Activated naive CD4-positive, alpha-beta T cell treated with anti-CD3 and anti-CD28 coated beads, Interleukin-2, amount 50 U/mL, for 16 hours (primary cell): ENCODE data around the gene MRPL20.
"Not testable (repeated sequence)": the region's sequence is repeated elsewhere in the genome, so short reads cannot be mapped to it uniquely, and the experiment has no call there.

ENCODE experiments used
- DNase-seq: peaks from one replicate; pipeline ENCODE4 v3.0.0-alpha.2; 2020

The MRPL20 gene

DNA sequence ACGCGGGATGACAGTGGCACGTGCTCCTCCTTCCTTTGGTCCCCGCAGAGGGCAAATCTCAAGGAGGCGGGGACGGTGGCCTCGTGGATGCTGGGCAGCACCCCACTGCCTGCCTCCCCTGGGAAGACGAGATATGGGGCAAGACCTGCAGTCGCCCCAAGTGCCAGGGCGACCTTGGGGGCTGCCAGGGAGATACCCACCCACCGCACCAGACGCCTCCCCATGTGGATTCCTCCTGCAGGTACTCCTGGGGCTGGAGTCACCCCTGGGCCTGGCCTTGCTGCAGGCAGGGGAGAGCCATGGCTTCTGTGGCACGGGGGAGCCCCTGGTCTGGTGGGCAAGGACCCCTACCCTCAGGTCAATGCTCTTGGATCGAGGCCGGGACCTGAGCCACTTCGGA is 26.2 kb downstream of the MRPL20 start:
- no peak for DNase-seq

DNA sequence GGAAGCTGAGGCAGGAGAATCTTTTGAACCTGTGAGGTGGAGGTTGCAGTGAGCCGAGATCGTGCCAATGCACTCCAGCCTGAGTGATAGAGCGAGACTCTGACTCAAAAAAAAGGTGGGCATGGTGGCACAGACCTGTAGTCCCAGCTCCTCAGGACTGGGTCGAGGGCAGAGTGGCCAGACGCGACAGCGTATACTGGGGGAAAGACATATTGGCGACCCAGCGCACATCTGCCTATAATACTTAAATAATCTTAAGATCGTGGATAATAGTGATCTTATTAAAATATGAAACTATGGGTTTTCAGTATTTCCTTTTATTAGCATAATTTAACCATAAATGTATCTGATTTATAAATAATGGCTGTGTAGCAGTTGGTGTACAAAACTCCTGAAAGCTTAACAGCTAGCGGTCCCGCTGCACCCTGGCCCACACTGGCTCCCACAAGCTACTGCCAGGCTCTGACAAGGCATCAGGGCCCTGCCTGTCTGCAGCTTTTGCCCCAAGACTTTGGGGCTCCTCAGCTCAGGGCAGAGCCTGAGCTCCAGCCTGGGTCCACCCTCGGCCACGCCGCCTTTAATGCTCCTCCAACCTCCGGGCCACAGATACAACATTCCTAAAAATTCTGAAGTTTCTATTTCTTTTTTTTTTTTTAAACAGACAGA is 29.4 kb downstream of the MRPL20 start:
- DNase-seq = no peak

DNA sequence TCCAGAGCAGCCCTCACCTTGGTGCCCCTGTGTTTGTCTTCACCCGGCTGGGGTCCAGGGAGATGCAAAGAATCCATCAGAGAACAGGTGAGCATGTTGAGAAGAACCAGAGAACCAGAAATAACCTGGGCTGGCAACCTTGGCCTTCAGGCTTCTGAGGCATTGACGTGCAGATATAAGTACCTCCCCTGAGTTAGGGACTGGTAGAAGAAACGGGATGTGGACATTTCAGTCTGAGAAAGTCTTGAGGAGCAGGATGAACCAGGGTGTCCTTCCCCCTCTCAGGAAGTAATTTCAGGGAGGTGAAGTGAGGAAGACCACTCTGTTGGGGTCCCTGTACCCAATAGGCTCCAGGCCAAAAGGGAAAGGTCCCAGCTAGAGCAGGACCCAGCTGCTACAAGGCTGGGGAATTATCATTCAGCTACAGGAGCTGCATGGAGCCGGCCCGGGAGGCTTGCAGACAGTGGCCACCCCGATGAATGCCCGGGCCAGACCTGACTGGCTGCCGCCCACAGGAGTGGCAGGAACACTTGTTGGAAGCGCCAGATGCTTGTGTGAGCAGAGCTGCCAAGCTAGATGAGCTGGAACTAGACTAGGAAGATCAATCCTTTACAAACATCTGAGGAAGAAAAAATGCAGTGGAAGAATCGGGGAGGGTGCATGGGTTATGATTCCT is 30.4 kb downstream of the MRPL20 start:
- DNase-seq = no peak

DNA sequence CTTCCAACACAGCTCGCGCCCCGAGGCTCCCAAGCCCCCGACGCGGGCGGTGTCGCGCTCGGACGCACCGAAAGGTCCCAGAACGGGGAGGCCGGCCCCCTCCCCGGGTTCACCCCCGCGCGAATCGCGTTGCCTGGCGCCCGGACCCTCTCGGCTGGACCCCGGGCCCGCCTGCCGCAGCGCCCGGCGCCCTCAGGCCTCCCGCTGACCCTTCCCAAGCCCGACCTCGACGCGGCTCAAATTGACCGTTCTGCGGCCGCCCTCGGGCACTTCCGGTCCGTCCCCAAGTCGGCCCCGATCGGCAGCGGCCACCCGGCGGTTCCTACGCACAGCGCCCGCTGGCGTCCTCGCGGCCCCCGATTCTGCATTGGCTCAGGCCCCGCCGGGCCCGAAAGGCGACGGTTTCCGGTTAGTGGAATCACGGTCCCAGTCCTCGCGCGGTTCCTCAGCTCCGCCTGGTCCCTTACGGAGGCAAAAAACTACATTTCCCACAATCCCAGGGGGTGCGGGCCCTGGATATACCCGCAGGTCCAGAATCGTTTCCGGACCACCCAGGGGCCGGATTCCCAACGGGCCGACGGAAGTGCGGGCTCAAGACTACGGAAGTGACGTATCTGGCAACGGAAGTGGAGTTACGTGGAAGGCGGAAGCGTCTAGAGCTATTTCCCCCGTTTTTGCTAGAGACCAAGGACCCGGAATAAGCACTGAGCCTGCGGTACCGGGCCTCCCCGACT is 32.0 kb downstream of the MRPL20 start, which contains the start of gene AURKAIP1:
TSS of gene AURKAIP1 (minus strand) at position 279 of the 734 bp plus-strand sequence. CDS start 451 bp downstream, outside the sequence.
- DNase-seq = peak; percentile 96

- DNase-seq = no peak
These were observed 32.5 kb downstream of the MRPL20 start for GRCh38 chr1:1374589-1374928.

DNA sequence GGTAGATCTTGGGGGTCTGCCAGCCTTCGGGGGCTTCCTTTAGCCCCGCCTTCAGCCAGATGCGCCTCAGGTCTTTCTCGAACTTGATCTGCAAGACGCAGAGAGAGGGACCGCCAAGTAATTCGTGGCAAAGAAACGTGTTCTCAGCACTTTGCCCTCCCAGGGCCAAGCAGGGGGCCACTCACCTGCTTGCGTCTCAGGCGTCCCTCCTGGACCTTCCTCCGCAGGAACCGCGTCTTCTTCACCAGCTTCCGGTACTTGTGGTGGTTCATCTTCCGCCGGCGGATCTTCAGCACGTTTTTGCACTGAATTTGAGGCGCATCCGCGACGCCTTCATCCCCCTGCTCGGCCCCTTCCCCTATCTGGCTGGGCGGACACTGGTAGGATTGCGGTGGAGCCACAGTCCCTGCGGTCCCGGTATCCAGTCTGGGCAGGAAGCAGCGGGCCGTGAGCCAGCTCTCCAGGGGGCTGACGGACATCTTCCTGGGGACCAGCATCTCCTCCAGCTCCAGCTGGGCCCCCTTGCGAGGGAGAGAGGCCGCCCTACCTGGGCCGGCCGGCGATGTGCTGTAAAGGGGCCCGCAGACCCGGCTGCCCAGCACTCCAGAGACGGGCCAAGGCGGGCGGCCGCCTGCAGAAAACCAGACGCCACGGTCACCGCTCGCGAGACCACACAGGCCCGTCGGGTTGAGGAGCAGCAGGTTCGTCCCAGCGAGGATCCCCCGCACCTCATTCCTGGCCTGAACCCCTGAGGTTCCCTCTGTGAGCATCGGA is 33.1 kb downstream of the MRPL20 start:
- no peak for DNase-seq

DNA sequence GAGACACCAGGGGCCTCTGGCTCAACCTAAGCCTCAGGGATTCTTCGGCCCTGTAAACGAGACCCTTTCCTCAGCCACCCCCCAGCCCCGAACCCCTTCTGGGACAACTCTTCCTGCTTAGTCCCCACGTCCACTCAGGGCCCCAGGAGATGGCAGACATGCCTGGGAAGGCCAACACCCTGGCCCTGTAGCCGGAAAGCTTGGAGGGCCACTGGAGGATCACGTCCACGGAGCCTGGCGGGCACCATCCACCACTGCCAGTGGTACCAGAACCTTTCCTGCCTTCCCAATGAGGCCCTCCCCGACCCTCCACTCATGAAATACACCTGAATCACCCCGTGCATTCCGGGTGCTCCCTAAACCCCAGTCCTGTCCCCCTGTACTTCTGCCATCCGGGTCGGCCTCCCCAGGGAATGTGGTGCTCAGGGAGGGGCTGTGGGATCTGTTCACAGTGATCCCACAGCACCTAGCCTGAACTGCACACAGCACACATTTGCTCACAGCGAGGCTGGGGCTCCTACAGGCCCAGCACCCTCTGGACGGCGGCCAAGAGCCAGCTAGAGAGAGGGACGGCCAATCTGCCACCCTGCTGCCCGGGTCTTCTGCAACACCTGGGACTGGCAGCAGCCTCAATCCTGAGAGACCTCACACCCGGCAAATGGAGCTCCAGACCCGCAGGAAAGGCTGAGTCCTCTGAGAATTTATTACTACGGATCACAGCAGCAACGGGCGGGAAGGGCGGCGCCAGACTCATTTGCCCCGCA is 33.9 kb downstream of the MRPL20 start:
- DNase-seq = no peak

- DNase-seq = peak; percentile 77
These were observed 35.1 kb downstream of the MRPL20 start for GRCh38 chr1:1371746-1372711.

GRCh38 chr1:1371364-1371745 is 35.7 kb downstream of the MRPL20 start:
- DNase-seq = no peak

- DNase-seq = no peak
These were observed 36.3 kb downstream of the MRPL20 start for GRCh38 chr1:1370771-1371300.

DNA sequence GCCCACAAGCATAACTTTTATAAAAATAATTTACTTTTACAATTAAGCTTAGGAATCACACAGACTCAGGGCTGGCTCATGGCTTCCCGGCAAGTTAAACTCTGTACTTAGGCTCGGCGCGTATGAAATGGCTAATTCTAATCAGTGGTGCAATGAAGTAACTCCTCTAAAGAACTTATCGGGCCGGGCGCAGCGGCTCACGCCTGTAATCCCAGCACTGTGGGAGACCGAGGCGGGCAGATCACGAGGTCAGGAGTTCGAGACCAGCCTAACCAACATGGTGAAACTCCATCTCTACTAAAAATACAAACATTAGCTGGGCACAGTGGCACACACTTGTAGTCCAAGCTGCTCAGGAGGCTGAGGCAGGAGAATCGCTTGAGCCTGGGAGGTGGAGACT is 37.0 kb downstream of the MRPL20 start:
- DNase-seq = not testable (repeated sequence)

DNA sequence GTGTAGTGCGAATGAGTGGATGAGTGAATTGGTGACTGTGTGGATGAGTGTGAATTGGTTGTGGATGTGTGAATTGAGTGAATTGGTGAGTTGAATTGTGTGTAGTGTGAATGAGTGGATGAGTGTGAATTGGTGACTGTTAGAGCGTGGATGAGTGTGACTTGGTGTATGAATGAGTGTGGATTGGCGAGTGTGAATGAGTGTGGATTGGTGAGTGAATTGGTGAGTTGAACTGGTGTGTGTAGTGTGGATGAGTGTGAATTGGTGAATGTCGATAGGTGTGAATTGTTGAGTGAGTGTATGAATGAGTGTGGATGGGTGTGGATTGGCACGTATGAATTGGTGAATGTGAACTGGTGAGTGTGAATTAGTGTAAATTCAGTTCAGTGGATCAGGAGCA is 39.8 kb downstream of the MRPL20 start:
- DNase-seq = no peak

GRCh38 chr1:1366699-1367066 is 40.4 kb downstream of the MRPL20 start:
- no peak for DNase-seq

- no peak for DNase-seq
These were observed 41.0 kb downstream of the MRPL20 start for GRCh38 chr1:1365875-1366698.

DNA sequence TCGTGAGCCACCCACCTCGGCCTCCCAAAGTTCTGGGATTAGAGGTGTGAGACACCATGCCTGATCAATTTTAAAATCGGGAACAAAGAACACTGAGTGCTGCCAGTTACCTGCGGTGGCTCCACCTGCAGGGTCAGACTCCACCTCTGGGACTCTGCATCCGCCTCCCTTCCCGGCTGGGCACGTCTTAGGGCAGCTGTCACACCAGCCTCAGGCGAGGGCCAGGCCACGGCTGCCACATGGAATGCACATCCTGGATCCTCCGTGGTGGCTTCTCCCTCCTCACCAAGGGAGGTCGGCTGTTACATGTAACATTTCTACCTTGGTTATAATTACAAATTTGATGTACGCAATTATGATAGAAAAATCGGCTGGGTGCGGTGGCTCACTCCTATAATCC is 42.8 kb downstream of the MRPL20 start:
- DNase-seq = no peak

GRCh38 chr1:1361982-1362423 is 45.1 kb downstream of the MRPL20 start:
- no peak for DNase-seq

GRCh38 chr1:1361233-1361981 is 45.7 kb downstream of the MRPL20 start:
- no peak for DNase-seq

- no peak for DNase-seq
These were observed 46.5 kb downstream of the MRPL20 start for GRCh38 chr1:1360506-1361169.
